Activated CD8-positive, alpha-beta memory T cell treated with anti-CD3 and anti-CD28 coated beads, Interleukin-2, amount 50 U/mL, for 1 hour (primary cell): ENCODE data around the gene ANKRD29.

Experiments
- DNase-seq: peaks from one replicate; pipeline ENCODE4 v3.0.0-alpha.2; 2020; ENCODE audit errors: extremely low read depth

The ANKRD29 gene, protein sequence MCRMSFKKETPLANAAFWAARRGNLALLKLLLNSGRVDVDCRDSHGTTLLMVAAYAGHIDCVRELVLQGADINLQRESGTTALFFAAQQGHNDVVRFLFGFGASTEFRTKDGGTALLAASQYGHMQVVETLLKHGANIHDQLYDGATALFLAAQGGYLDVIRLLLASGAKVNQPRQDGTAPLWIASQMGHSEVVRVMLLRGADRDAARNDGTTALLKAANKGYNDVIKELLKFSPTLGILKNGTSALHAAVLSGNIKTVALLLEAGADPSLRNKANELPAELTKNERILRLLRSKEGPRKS

DNA sequence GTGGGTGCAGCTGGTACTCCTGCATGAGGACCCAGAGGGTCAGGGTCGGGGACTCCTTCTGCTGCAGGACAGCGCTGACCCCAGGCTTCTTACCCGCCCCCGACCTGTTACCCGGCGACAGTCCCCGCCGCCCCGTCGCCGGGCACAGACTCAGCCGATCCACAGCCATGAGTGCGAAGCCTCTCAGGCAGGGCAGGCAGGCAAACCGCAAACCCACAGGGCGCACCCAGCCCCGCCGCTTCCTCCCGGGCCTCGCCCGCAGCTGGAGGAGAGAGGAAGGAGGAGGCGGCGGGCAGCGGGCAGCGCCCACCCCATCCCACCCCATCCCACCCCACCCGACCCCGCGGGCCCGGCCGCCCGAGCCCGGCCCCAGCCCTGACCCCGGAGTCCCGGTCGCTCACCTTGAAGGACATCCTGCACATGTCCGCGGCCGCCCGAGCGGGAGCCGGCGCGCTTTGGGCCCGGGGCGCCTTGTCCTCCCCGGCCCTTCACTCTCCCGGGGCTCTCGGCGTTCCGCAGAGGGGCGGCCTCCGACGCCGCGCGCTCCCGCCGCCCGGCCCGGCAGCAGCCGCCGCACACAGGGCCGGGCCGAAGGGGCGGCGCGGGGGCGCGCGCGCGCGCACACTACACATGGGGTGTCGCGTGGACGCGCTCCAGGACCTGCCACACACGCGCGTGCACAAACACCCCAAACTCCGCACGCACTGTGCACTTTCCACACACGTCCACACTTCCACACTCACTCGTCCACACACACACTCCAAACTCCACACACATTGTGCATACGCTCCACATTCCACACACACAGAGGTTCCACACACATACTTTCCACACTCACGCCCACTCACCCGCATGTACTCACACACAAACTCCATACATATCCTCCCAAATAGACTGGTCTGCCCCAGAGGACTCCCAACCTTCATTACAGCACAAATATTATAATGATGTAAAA, at the start of gene ANKRD29:
Gene ANKRD29, minus strand, starts transcription at position 603 of the 955 bp plus-strand sequence. Its CDS starts 181 bp downstream, at position 422.
- no peak for DNase-seq

- DNase-seq, result no peak
These were observed 49.7 kb upstream of the ANKRD29 start for GRCh38 chr18:23712445-23712844.

DNA sequence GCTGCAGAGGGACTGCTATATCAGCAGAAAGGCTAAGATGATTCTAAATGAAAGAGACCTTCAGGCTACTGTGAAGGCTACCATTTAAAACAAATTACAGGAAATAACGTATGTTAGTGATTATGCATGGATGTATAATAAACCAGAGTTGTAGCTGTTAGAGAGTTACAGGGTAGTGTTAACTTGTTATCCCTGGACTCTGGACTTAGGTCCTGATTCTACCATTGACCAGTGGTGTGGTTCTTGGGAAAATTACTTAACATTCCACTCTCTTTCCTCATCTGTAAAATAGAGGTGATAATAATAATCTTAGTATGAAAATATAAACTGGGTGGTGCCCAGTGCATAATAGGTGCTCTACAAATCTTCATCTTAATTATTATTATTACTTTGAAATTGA, 48.7 kb upstream of the ANKRD29 start:
- no peak for DNase-seq

GRCh38 chr18:23710946-23711345, 48.2 kb upstream of the ANKRD29 start:
- DNase-seq, result no peak

GRCh38 chr18:23710068-23710527, 47.4 kb upstream of the ANKRD29 start:
- no peak for DNase-seq

DNA sequence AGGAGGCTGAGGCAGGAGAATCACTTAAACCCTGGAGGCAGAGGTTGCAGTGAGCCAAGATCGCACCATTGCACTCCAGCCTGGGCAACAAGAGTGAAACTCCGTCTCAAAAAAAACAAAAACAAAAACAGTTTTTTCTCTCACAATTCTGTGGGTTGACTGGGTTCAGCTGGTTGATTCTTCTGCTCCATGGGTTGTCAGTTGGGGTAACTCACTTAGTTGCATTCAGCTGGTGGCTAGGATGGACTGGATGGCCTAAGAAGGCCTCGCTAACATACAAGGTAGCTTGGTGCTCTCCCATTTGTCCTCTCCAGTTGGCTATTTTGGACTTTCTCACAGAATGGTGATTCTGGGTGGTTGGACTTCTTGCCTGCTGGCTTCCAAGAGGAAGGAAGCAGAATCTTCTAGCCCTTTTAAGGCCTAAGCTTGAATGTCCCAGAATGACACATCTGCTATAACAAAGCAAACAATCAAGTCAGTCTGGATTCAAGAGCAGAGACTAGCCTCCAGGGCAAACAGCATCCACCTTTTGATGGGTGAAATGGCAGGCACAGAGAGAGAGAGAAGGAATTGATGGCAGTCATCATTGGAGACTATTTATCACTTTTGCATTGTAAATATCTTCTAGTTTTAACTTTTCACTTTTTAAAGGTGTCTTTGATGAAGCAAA, 44.4 kb upstream of the ANKRD29 start:
- DNase-seq, result no peak

GRCh38 chr18:23704806-23705205, 42.1 kb upstream of the ANKRD29 start:
- no peak for DNase-seq

DNA sequence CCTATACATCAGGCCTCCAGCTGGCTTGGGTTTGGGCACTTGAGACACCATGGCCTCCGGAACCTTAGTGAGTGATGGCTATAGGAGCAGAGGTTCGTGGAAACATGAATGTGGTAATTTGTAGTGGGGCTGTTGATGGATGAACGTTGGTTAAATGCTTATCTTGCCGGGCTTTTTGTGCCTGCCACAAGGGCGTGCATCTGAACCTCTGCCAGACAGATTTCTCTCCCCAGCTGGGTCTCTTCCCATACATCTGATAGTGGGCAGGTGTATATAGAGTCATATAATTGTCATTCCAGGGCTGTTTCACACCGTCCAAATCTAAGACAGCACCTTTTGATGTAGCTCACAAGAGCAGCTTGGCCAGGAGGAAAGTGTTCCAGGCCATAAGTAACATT, 41.3 kb upstream of the ANKRD29 start:
- no peak for DNase-seq

DNA sequence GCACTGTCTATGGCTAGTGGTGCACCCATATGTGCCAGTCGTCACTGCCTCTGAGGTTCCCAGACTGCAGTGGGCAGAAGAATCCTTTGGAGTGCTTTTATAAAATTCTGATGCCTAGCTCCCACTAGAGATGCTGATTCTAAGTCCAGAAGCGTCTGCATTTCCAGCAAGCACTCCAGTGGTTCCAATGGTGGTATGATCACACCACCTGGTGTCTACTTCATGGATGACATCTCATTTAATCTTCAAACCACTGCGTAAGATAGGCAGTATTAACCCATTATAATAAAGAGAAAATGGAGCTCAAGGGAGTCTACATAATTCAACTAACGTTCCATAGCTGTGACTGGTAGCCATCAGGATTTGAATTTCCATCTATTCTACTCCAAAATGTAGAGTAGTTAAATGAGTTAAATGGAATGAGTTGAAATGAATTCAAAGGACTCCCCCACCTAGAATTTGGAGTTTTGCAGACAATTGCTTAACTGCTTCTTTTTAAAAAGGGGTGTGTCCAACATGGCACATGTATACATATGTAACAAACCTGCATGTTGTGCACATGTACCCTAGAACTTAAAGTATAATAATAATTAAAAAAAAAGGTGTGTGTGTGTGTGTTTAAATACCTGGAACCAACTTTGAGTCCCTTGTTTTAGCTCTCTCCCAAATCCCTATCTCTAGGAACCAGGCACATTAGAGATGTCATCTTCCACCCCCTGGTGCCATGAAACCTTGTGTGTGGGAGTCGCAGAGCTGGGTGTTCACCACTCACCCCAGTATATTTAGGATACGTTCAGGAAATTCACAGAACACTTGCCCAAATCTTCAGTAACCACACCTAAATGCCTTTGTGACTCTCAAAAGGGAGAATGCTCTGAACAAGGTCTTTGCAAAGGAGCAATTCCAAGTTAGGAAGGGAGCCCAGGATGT, 40.6 kb upstream of the ANKRD29 start:
- no peak for DNase-seq

- DNase-seq, result no peak
These were observed 39.9 kb upstream of the ANKRD29 start for GRCh38 chr18:23702606-23703005.

GRCh38 chr18:23701544-23702064, 38.9 kb upstream of the ANKRD29 start:
- no peak for DNase-seq

GRCh38 chr18:23701017-23701416, 38.3 kb upstream of the ANKRD29 start:
- DNase-seq, result no peak

GRCh38 chr18:23694637-23695430, 32.1 kb upstream of the ANKRD29 start:
- no peak for DNase-seq

DNA sequence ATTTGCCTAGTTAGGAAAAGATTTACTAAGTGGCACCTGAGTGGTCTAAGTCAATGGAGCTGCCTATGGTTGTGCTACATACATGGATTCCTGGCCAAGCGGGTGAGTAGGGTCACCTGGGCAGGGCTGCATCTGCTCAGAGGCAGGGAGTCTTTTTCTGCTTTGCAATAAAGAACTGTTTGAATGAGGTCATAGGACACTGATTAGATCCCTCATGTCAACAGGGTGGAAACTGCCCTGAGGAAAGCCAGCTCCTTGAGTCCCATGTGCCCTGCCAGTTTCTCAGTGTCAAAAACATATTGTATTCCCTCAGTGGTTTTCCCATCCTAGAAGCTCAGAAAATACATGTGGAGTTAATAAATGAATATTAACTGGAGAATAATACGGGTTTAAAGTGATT, 31.1 kb upstream of the ANKRD29 start:
- no peak for DNase-seq

DNA sequence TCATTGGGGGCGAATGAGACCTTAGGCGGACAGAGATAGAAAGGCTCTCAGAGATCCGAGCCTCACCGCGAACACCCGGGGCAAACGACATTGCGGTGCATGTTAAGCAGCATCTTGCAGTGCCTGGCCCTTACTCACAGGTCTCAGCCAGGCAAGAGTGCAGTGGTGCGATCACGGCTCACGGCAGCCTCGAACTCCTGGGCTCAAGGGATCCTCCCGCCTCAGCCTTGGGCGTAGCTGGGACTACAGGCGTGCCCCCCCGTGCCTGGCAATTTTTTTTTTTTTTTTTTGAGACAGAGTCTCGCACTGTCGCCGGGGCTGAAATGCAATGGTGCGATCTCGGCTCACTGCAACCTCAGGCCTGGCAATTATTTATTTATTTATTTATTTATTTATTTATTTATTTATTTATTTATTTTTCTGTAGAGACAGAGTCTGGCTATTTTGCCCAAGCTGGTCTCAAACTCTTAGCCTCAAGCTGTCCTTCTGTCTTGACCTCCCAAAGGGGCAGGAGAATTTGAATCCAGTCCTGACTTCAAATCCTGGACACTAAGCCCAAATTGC, 27.9 kb upstream of the ANKRD29 start:
- DNase-seq, result no peak

GRCh38 chr18:23689616-23690504, 27.1 kb upstream of the ANKRD29 start:
- no peak for DNase-seq

DNA sequence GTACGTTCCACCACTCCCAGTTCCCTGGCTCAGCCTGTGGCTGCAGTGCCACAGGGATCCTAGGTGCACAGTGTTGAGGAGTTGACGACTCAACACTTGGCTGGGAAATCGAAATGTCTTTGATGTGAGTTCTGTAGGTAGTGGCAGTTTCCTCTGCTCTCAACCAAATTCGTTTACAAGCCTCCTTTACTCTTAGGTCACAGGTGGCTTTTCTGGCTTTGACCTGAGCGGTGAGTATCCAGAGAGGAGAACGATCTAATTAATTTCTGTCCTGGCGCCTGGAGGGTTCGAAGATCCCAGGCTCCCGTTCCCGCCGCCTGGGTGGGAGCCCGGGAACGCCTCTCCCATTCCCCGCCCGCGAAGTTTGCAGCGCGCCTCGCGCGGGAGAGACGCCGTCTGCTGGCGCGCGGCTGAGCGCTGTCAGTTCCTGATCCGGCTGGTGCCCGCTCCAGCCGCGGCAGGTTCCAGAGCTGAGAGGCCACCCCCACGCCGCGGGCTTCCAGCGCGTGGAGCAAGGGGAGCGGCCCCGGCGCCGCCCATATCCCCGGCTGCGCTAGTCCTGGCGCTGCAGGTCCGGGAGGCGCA, 26.4 kb upstream of the ANKRD29 start, which contains the start of gene LAMA3:
Gene LAMA3, plus strand, starts transcription at position 423 of the 585 bp plus-strand sequence. CDS start 231 bp downstream, outside the sequence.
- DNase-seq, result no peak

- no peak for DNase-seq
These were observed 25.8 kb upstream of the ANKRD29 start for GRCh38 chr18:23688528-23688927.
